Coronary artery (tissue), 2 donors: ENCODE results near the gene BTBD19.
"Not testable (repeated sequence)": the region's sequence is repeated elsewhere in the genome, so short reads cannot be mapped to it uniquely, and the experiment has no call there.

Experiments
- DNase-seq: peaks from one replicate; pipeline ENCODE4 v3.0.0-alpha.2; 2017; ENCODE audit warnings: low spot score
- H3K27ac ChIP-seq, 2 donors: fragments of 200-600 bp; sonication (generic); one replicate each; pipeline ENCODE4 v1.5.1; 2016 to 2019
- H3K4me3 ChIP-seq: fragments of 200-600 bp; sonication (generic); 2 replicates; pipeline ENCODE4 v1.5.1; 2016; ENCODE audit warnings: mild to moderate bottlenecking, moderate library complexity
- TF ChIP-seq, protein P1 (sequence below): fragments of 200-600 bp; sonication (generic); IDR thresholded peaks from one replicate; pipeline ENCODE4 v1.5.1; 2019; ENCODE audit warnings: antibody characterized with exemption

Gene BTBD19

DNA sequence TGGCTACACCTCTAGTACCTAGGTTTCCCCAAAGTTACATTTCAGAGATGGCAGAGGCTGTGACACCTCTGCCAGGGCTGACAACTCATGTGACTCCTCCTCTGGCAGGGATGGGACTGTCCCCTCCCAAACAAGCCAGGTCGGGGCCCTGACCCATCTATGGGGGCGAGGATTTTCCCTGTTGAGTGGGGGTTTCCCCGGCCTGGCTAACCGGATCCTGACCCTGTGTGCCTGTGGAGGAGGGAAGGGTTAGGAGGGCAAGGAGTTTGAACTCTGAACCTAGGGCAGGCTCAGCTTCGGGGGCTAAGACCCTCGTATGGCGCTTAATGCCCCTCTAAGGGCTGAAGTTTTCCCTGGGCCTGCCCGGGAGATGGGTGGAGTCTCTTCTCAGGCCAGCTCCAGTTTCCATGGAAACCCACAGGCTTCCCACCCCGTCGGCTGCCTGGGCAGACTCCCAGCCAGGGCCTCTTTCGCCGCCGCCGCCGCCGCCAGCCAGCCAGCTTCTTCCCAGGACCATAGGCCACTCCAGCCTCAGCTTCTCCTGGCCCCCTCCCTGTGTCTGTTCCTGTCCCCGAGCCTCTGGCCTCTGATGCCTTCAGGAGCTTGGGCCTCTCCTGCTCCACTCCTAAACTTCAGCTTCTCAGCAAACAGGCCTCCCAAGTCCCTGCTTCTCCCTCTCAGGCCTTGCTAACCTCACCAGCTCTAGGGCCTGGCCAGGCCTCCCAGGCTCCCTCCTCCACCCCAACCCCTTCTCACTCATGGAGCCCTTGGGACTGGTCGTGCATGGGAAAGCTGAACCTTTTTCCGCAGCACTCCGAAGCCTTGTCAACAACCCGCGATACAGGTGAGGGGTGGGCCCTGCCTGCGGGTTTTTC is at the start of gene BTBD19:
Gene BTBD19, plus strand, starts transcription at position 461 of the 875 bp plus-strand sequence. Its CDS starts 298 bp downstream, at position 759.
- Histone ChIP-seq H3K27ac (peak within 1 kb of the TSS; percentile 100), H3K4me3 (peak within 1 kb of the TSS; percentile 64)
- peak; percentile 94 for DNase-seq
- TF ChIP-seq, protein P1, sequence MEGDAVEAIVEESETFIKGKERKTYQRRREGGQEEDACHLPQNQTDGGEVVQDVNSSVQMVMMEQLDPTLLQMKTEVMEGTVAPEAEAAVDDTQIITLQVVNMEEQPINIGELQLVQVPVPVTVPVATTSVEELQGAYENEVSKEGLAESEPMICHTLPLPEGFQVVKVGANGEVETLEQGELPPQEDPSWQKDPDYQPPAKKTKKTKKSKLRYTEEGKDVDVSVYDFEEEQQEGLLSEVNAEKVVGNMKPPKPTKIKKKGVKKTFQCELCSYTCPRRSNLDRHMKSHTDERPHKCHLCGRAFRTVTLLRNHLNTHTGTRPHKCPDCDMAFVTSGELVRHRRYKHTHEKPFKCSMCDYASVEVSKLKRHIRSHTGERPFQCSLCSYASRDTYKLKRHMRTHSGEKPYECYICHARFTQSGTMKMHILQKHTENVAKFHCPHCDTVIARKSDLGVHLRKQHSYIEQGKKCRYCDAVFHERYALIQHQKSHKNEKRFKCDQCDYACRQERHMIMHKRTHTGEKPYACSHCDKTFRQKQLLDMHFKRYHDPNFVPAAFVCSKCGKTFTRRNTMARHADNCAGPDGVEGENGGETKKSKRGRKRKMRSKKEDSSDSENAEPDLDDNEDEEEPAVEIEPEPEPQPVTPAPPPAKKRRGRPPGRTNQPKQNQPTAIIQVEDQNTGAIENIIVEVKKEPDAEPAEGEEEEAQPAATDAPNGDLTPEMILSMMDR: no peak

- TF ChIP-seq, protein P1: no peak
- no peak overlapping the region for H3K27ac ChIP-seq
- no peak overlapping the region for H3K4me3 ChIP-seq
- DNase-seq: no peak
Measured at GRCh38 chr1:44759077-44759476, 49.2 kb upstream of the BTBD19 start.

DNA sequence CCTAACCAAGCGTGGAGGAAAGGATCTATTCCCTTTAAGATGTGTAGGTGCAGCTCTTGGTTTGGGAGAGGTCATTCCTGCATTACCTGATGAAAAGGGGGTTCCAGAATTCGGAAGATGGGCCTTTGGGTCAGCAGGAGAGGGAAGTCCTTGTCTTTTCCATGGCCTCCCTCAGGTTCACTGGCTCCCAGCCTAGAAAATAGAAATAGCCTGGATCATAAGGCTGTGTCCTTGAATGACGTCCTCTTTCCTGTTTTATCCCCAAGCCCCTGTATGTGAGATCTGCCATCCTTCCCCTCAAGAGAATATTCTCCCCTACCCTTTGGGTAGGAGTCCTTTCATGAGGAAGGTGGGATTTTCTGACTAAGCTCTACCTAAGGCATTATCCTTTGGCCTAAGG is 47.4 kb upstream of the BTBD19 start:
- Histone ChIP-seq H3K4me3 (no peak overlapping the region), H3K27ac (no peak overlapping the region)
- TF ChIP-seq, protein P1: no peak
- DNase-seq: no peak

GRCh38 chr1:44766421-44766820 is 41.9 kb upstream of the BTBD19 start:
- not testable (repeated sequence) for H3K4me3 ChIP-seq, DNase-seq, H3K27ac ChIP-seq

DNA sequence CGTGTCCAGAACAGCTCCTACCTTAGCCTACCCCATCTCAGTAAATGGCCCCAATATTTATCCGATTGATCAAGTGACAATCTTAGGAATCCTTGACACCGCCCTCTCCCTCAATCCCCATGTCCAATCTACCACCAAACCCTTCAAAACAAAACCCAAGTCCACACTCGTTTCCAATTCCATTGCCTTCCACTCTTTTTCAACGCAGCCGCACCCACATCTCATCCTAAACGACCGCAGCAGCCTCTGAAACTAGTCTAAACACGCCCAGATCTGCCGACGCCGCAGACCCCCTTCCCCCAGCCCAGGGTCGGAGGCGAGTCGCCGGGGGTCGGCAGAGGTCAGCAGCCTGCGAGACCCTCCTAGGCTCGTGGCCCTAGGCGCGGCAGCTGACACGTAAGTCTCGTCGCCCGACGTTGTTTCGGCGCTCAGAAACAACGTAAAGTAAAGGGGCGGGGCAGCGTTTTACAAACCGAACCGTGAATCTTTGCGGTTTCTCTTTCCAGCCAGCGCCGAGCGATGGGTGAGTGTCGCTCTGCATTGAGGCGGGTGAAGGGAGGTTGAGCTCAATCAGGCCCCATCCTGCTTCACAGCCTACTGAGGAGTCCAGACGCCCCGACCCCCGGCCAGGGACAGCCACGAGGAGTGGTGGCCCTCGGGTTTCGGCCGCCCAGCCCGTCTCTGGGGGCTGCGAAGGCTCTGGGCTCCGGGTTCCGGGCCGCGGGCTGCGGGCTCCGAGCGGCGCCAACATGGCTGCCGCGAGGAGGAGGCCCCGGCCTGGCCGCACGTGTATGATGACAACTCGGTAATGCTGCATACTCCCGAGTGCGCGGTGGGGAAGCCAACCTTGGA is 33.0 kb upstream of the BTBD19 start, which contains the start of gene RPS8:
Gene RPS8, plus strand, starts transcription at position 463 of the 852 bp plus-strand sequence. Its CDS starts 57 bp downstream, at position 520.
- DNase-seq: peak; percentile 95
- Histone ChIP-seq H3K27ac (peak within 1 kb of the TSS; percentile 95 to 99), H3K4me3 (peak within 1 kb of the TSS; percentile 93)
- TF ChIP-seq, protein P1: no peak

DNA sequence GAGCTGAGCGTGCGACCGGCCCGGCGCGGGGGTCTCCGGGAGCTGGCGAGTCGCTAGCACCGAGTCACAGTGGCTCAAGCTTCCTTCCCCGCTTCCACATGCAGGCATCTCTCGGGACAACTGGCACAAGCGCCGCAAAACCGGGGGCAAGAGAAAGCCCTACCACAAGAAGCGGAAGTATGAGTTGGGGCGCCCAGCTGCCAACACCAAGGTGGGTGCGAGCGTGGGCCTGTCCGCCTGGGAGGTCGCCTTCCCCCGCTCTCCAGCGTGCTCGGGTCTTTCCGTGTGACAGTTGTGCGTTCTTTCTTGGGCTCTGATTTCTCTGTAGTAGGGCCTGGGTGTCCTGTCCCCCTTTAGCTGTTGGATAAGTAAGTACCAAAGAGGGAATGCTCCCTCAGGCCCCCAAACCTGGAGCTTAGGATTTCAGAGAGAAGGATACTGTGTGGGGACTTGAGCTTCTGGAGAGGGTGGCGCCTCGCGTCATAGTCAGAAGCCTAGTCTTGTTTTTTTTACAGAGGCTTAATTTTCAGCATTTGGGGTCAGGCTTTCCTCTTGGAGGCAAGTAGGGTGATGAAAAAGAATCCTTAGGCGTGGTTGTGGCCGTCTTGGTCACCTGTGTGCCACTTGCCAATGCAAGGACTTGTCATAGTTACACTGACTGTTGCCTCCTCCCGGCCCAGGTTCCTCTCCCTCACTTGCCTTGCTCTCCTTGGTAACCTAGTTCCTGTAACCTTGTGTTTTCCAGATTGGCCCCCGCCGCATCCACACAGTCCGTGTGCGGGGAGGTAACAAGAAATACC is 32.2 kb upstream of the BTBD19 start:
- no peak for DNase-seq
- peak overlapping the region; percentile 93 for H3K4me3 ChIP-seq
- peak overlapping the region; percentile 95 to 99 for H3K27ac ChIP-seq
- TF ChIP-seq, protein P1: no peak

DNA sequence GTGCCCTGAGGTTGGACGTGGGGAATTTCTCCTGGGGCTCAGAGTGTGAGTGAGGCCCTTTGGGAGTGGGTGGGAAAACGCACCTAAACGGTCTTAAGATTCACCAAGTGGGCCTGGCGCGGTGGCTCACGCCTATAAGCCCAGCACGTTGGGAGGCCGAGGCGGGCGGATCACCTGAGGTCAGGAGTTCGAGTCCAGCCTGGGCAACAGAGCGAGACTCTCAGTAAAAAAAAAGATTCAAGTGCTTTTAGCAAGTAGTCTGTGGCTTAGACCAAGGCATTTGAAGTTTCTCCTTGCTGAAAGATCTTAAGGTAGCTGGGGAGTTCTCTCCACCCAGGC is 31.6 kb upstream of the BTBD19 start:
- TF ChIP-seq, protein P1: no peak
- Histone ChIP-seq H3K4me3 (peak overlapping the region; percentile 93), H3K27ac (peak overlapping the region; percentile 95 to 99)
- no peak for DNase-seq
